GM15510 (cell line): Measurements from ENCODE around the gene TGFBR1.

Source experiments
- POLR2A ChIP-seq: IDR thresholded peaks from 3 replicates; pipeline ENCODE4 v1.6.1; 2011; ENCODE audit warnings: borderline replicate concordance; ENCODE audit not compliant: insufficient read length; ENCODE audit errors: extremely low read depth

TGFBR1 gene

GRCh38 chr9:99104459-99105151 lies at the start of gene TGFBR1:
Gene TGFBR1 (plus strand): TSS chr9:99105113. CDS start chr9:99105206, 93 bp downstream.
- no peak for TF ChIP-seq POLR2A

GRCh38 chr9:99055384-99055783 lies 49.5 kb upstream of the TGFBR1 start:
- TF ChIP-seq POLR2A, result no peak

DNA sequence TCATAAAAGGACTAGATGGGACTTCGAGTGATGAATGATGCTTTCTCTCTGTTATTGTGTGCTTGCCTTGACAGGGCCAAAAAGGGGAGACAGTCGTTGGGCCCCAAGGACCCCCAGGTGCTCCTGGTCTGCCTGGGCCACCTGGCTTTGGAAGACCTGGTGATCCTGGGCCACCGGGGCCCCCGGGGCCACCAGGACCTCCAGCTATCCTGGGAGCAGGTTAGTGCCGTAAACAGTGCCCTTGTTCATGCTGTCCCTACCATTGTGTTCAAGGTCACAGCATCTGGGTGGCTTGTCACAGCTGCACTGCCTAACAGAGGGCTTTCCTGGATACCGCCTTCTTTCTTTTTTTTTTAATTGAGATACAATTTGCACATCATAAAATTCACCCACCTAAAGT lies 48.7 kb upstream of the TGFBR1 start:
- no peak for TF ChIP-seq POLR2A

DNA sequence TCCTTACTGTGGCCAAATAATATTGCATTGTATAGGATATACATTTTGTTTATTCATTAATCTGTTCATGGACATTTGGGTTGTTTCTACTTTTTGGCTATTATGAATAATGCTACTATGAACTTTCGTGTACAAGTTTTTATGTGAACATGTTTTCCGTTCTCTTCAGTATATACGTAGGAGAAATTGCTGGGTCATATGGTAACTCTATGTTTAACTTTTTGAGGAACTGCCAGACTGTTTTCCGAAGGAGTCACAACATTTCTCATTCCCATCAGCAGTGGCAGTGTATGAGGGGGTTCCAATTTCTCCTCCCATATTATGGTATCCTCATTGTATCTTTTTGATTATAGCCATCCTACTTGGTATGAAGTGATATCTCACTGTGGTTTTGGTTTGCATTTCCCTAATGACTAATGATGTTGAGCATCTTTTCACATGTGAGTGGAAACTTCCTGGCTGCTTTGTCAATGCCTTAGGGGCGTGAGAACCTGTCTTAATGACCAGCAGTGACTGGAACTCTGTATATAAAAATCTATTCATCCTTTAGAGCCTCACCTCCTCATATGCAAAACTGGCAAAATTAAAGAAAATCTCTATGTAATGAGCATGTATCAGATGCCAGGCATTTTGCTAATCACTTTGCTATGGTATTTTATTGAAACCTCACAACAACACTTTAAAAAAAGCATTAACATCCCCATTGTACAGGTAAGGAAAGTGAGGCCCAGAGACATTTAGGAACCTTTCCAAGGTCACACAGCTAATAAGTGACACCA lies 47.8 kb upstream of the TGFBR1 start:
- TF ChIP-seq POLR2A, result no peak

- TF ChIP-seq POLR2A, result no peak
Observed at GRCh38 chr9:99057665-99058625, 47.0 kb upstream of the TGFBR1 start.

DNA sequence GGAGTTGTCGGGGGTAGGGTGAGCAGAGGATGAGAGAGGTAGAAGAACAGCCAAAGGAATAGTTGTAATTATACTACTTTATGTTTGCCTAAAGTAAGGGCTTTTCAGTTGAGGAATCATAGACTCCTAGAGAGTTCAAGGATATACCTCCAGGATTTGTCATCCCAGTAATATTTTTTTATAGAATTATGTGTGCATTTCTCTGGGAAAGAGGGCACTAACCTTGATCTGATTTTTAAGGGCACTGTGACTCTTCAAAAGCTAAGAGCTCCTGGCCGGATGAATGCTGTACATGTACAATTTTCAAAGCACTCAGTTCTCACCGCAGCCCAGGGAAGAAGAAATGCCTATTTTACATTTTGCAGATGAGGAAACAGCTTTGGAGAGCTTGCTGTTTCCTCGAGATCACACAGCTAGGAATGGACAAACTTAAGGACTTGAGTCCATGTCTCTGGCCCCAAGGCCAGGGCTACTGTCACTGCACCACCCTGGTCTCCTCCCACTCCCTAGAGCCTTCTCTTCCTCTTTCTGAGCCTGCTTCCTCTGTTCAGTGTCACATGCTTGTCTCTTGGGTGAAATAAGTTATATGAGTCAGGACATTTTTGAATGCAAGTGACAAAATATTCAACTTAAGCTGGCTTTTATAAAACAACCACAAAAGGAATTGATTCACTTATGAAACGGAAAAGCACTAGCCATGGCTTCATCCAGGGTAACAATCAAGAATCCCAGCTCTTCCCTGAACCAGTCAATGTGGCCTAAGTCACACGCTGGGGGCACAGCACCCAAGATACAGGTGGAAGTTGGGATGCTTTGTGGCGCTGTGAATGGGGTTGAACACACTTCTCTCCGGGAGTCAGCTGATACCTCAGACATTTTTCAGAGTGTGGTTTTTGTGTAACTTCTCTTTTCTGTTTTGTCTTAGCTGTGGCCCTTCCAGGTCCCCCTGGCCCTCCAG lies 45.7 kb upstream of the TGFBR1 start:
- no peak for TF ChIP-seq POLR2A

- no peak for TF ChIP-seq POLR2A
Observed at GRCh38 chr9:99060621-99061020, 44.3 kb upstream of the TGFBR1 start.

- no peak for TF ChIP-seq POLR2A
Observed at GRCh38 chr9:99062549-99062948, 42.4 kb upstream of the TGFBR1 start.

DNA sequence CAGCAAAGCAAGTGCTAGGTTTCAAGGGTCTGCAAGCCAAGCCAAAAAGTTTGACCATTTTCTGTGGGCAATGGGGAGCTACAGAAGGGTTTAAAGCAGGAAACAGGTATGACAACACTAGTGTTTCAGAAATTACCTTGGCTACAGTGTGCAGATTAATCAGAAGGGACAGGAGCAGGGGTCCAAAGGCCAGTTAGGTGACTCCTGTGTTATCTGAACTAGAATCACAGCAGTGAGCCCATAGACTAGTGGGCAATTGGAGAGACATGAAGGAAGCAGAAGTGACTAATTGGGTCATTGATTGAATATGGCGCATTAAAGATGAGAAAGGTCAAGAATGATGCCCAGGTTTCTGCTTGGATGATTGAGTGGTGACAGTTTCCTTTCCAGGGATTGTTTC lies 41.4 kb upstream of the TGFBR1 start:
- TF ChIP-seq POLR2A, result no peak

GRCh38 chr9:99066571-99066970 lies 38.3 kb upstream of the TGFBR1 start:
- no peak for TF ChIP-seq POLR2A

GRCh38 chr9:99069075-99069474 lies 35.8 kb upstream of the TGFBR1 start:
- no peak for TF ChIP-seq POLR2A

- no peak for TF ChIP-seq POLR2A
Observed at GRCh38 chr9:99069546-99069945, 35.4 kb upstream of the TGFBR1 start.

DNA sequence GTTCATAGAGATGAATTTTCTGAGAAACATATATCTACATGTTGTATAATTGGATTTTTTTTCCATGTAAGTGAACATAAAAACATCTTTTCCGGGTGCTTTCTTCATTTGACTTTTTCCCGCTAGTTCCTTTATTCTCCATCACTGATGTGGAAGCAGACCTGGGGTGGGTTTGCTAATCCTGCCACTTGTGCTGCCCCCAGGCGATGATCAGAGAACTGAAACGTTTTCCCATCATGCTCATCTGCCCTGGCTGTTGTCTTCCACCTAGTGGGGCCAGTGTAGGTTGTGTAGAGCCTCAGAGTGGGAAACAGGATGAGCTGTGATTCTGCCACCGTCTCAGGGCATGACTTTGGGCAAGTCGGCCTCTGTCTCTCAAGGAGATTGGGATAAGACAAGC lies 34.2 kb upstream of the TGFBR1 start:
- TF ChIP-seq POLR2A, result no peak
